ENCODE results near the gene ZNF506.
"Not testable (repeated sequence)": the region's sequence is repeated elsewhere in the genome, so short reads cannot be mapped to it uniquely, and the experiment has no call there.

The ZNF506 gene

GRCh38 chr19:19821366-19821951 is at the start of gene ZNF506:
TSS of gene ZNF506 (minus strand) at chr19:19821750. CDS start at chr19:19821603, 147 bp downstream.
- DNase-seq: peak; percentile 98

GRCh38 chr19:19870086-19870485 is 48.5 kb upstream of the ZNF506 start:
- DNase-seq: not testable (repeated sequence)

GRCh38 chr19:19866611-19867248 is 45.2 kb upstream of the ZNF506 start:
- peak; percentile 56 for DNase-seq

- peak; percentile 96 for DNase-seq
Observed at GRCh38 chr19:19865750-19866610, 44.4 kb upstream of the ZNF506 start, which contains the start of gene ZNF253. TSS of gene ZNF253 (plus strand) at chr19:19865882. CDS start at chr19:19865997, 115 bp downstream.

GRCh38 chr19:19860756-19861390 is 39.3 kb upstream of the ZNF506 start:
- peak; percentile 66 for DNase-seq

GRCh38 chr19:19858751-19859150 is 37.2 kb upstream of the ZNF506 start:
- no peak for DNase-seq

DNA sequence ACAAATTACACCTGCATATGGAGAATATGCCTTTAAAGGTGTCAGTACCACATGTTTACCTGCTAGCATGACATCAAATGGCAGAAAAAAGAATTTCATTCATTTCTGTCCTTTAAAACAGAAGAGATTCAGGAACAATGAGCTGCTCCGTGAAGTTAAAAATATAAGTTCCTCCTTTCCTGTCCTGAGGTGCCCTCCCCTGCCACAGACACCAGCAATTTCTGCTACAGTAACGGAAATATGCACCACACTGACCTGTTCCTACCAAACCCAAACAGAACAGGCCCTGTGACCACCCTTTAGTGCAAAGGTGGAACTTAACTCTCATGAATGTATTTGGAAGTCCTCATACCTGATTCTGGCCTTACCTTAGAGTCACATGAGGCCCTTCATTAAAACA is 30.2 kb upstream of the ZNF506 start:
- not testable (repeated sequence) for DNase-seq

DNA sequence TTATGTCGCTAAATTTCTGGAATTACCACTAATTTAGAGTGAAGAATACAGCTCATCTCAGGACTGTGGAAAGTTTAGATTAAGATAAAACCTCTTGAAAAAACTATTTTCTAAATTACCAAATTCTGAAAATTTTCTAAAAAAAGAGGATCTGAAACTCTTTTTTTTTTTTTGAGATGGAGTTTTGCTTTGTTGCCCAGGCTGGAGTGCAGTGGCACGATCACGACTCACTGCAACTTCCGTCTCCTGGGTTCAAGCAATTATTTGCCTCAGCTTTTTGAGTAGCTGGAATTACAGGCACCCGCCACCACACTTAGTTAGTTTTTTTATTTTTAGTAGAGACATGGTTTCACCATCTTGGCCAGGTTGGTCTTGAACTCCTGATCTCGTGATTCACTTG is 27.5 kb upstream of the ZNF506 start:
- DNase-seq: no peak

DNA sequence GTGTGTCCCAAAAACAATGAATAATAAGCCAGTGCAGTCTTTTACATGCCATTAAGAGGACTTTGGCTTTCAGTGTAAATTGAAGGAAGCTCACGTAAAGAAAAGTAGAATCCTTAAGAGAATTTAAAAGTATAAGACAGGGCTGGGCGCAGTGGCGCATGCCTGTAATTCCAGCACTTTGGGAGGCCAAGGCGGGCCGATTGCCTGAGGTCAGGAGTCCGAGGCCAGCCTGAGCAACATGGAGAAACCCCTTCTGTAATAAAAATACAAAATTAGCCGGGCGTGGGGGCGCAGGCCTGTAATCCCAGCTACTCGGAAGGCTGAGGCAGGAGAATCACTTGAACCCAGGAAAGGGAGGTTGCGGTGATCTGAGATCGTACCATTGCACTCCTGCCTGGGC is 26.2 kb upstream of the ZNF506 start:
- no peak for DNase-seq

GRCh38 chr19:19835560-19836038 is 14.0 kb upstream of the ZNF506 start:
- no peak for DNase-seq

DNA sequence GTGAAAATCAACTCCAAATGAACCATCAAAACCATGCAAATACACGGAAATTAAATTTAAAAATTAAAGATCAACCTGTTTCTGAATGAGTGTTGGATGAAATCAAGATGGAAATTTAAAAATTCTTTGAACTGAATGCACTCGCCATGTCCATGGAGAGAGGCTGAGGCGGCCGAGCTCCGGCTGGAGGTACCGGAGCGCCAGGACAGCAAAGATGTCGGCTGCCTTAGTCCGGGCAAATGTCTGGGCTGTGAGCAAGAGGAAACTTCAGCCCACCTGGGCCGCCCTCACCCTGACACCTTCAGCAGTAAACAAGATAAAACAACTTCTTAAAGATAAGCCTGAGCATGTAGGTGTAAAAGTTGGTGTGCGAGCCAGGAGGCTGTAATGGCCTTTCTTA is 5.3 kb upstream of the ZNF506 start:
- DNase-seq: no peak

GRCh38 chr19:19823916-19824315 is 2.4 kb upstream of the ZNF506 start:
- DNase-seq: no peak

DNA sequence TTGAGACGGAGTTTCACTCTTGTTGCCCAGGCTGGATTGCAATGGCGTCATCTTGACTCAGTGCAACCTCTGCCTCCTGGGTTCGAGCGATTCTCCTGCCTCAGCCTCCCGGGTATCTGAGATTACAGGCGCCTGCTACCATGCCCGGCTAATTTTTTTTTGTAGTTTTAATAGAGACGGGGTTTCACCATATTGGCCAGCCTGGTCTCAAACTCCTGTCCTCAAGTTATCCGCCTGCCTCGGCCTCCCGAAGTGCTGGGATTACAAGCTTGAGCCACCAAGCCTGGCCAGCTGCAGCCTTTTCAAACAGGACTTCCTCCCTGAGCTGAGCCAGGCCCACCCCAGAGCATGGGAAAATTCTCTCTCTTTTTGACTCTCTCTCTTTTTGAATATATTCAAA is 426 bp upstream of the ZNF506 start:
- not testable (repeated sequence) for DNase-seq

DNA sequence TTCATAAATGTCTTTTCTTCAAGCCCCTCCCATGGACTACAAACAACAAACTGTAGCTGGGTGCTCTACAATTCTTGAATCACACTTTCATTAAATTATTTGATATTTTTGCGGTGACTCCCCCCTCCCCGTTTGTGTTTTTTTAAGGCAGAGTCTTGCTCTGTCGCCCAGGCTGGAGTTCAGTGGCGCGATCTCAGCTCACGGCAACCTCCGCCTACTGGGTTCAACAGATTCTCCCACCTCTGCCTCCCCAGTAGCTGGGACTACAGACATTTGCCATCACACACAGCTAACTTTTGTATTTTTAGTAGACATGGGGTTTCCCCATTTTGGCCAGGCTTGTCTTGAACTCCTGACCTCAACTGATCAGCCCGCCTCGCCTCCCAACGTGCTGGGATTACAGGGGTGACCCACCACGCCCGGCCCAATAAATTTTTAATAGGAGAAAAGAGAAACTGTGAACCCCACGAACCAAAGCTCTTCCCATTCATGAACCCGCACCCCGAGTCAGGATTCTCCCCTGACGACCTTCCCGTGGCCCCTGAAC is 703 bp downstream of the ZNF506 start:
- no peak for DNase-seq

GRCh38 chr19:19817357-19817756 is 4.2 kb downstream of the ZNF506 start:
- DNase-seq: peak; percentile 76

DNA sequence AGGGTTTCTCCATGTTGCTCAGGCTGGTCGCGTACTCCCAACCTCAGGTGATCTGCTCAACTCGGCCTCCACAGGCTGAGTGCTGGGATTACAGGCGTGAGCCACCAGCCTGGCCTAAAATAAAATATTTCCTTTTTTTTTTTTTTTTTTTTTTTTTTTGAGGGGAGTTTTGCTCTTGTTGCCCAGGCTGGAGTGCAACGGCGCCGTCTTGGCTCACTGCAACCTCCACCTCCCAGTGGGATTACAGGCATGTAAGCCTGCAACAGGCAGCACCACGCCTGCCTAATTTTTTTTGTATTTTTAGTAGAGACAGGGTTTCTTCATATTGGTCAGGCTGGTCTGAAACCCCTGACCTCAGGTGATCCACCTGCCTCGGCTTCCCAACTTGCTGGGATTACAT is 4.9 kb downstream of the ZNF506 start:
- DNase-seq: no peak

- not testable (repeated sequence) for DNase-seq
Observed at GRCh38 chr19:19811999-19812398, 9.6 kb downstream of the ZNF506 start.

GRCh38 chr19:19805480-19805879 is 16.1 kb downstream of the ZNF506 start:
- DNase-seq: no peak

DNA sequence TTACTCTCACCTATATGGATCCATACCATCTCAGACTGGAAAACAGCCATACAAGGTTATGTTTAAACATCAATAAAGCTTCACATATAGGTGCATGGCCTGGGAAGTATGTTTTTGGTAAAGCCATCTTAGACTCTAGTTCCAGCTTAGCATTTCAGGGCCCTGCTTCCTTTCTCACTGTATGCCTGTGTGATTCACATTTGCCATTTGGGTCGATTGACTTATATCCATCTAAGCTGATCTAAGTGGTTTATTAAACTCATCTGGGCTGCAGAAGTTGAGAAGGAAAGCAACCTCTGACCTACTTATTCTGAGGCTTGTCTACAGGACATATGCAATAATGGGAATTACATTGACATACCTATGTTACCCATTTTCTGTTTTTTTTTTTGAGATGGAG is 33.5 kb downstream of the ZNF506 start:
- no peak for DNase-seq

DNA sequence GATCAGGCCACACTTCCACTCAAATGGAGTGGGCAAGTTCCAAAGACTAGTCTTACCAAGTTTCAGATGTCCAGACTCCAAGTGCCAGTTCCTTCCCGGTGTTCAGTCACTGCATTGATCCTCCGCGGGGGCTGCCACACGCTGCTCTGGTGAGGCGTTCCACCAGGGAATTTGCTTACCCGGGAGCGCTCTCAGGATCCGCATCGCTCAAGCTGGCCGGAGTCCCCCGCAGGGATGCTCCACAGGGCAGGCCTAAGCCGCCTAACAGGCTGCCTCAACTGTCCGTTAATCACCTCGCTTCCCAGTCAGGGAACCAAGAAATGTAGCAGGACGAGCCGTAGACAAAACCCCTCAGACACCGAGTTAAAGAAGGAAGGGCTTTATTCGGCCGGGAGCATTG is 36.1 kb downstream of the ZNF506 start:
- not testable (repeated sequence) for DNase-seq

DNA sequence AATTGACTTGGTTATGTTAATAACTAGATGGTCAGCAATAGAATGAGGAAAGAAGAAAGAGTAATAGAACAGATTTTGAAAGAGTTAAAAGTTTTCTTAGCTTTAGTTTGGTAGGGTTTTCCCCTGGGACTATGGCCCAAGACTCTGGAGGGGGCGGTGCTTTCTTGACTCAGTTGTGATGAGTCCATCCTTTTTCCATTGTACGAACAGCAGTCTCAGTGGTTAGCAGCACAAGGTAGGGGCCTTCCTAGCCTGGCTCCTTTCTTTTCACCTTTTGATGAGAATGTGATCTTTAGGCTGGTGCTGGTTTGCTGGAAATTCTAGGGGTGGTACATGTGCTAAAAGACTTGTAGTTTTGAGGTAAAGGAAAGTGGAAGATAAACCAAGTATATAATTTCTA is 38.8 kb downstream of the ZNF506 start:
- DNase-seq: peak; percentile 52

GRCh38 chr19:19781791-19782190 is 39.8 kb downstream of the ZNF506 start:
- DNase-seq: not testable (repeated sequence)

DNA sequence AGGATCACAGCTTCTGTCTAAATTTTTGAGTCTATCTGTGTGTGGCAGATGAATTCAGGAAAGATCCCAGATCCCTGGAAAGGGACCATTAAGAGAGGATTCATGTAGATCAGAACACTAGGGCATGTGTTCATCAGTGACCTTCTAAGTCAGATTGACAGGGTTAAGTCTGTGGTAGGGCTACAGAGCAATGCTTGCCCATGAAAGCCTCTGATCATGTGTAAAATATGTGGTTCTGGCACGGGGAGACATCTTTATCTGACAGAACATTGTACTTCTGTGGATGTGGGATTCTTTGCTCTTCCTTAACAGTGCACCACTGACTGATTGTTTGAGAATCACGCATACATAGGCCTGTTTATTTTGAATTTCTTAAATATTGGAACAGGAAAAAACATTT is 42.9 kb downstream of the ZNF506 start:
- no peak for DNase-seq
